ENCODE data around the gene CCDC12.

DNA sequence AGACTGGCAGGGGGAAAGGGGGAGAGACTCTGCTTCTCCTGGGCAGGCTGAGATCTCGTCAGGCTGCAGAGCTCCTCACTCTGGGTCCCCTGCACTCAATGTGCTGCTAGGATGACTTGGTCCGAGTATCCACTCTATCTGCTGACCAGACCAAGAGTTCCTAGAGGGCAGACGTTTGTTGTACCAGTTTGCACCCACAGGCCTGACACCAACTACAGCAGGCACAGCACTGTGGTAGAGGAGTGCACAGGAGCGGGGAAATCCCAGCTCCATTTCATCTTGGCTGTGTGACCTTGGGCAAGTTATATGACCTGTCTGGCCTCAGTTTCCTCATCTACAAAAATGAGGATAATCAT is 29.0 kb downstream of the CCDC12 start:
- TF ChIP-seq, protein P1, sequence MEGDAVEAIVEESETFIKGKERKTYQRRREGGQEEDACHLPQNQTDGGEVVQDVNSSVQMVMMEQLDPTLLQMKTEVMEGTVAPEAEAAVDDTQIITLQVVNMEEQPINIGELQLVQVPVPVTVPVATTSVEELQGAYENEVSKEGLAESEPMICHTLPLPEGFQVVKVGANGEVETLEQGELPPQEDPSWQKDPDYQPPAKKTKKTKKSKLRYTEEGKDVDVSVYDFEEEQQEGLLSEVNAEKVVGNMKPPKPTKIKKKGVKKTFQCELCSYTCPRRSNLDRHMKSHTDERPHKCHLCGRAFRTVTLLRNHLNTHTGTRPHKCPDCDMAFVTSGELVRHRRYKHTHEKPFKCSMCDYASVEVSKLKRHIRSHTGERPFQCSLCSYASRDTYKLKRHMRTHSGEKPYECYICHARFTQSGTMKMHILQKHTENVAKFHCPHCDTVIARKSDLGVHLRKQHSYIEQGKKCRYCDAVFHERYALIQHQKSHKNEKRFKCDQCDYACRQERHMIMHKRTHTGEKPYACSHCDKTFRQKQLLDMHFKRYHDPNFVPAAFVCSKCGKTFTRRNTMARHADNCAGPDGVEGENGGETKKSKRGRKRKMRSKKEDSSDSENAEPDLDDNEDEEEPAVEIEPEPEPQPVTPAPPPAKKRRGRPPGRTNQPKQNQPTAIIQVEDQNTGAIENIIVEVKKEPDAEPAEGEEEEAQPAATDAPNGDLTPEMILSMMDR (IDR thresholded peaks at IDR 0.05): no peak
- TF ChIP-seq POLR2A (IDR thresholded peaks at IDR 0.05): no peak

Data from lower leg skin (tissue), 3 donors.